K562 (cell line): ENCODE data around the gene MED17. TPM values are rescaled to one million over a fixed set of nuclear protein-coding genes. Genes with fewer than 3 reads are reported as not detected.

Experiments
- ATAC-seq: fragments of 200-7000 bp; cut with Tn5 transposase; 3 replicates; pipeline ENCODE4 v1.9.1; 2020; ENCODE audit warnings: moderate library complexity
- BruUV-seq: library from RNA; stranded (reverse); fragments of 400-500 nt; replicated peaks from 2 replicates; lab custom pipeline; 2021; lab: Mats Ljungman, UMichigan
- CTCF ChIA-PET: fragments of 300-600 bp; formaldehyde crosslinking; extraction: SDS; loops from one replicate; lab custom pipeline; 2021; ENCODE audit warnings: low intra/inter-chr PET ratio; lab: Yijun Ruan, JAX
- POLR2A ChIA-PET: fragments of 300-600, 350-650 bp; sonication (Branson Sonifier 250); formaldehyde crosslinking; extraction: SDS; loops from one replicate; lab custom pipeline; 2021; ENCODE audit warnings: antibody characterized with exemption, inconsistent platforms; lab: Yijun Ruan, JAX
- DNase-seq, 4 experiments: peaks; one replicate each; pipeline versions ENCODE4 v3.0.0 to v3.0.0-alpha.2; 2011 to 2018; ENCODE audit warnings: low spot score in 3 of 4, mixed read lengths in 3 of 4; ENCODE audit errors: extremely low read depth in 1 of 4
- FAIRE-seq: peaks from 2 replicates; lab custom pipeline; 2011; peaks lifted over from hg19 to GRCh38; lab: Jason Lieb, UNC
- H2AFZ ChIP-seq: 2 replicates; pipeline ENCODE4 v1.6.0; 2011; ENCODE audit warnings: low read depth, low read length, control low read depth, inconsistent platforms
- H3K27ac ChIP-seq: fragments of 200-600 bp; 3 replicates; pipeline ENCODE4 v1.8.0; 2011; ENCODE audit warnings: low read depth, mild to moderate bottlenecking, control low read depth, inconsistent platforms, low read length, moderate library complexity, mixed read lengths; ENCODE audit errors: extremely low read depth
- H3K27me3 ChIP-seq, 2 experiments: fragments of 300-600 bp in 1 of 2; 2 replicates in 1 of 2; 3 replicates in 1 of 2; pipeline versions ENCODE4 v1.6.0 to v1.8.0; 2011; ENCODE audit warnings: inconsistent platforms in 2 of 2, low read length in 2 of 2, mild to moderate bottlenecking in 1 of 2, mixed read lengths in 1 of 2, moderate library complexity in 1 of 2; ENCODE audit not compliant: control insufficient read depth in 2 of 2, insufficient read depth in 2 of 2
- H3K36me3 ChIP-seq: fragments of 300-600 bp; 3 replicates; pipeline ENCODE4 v1.8.0; 2011; ENCODE audit warnings: mild to moderate bottlenecking, low read length, inconsistent platforms; ENCODE audit not compliant: control insufficient read depth, insufficient read depth
- H3K4me1 ChIP-seq, 2 experiments: fragments of 200-600 bp in 1 of 2; replicated peaks in 1 of 2; 2 replicates in 1 of 2; 3 replicates in 1 of 2; pipeline versions ENCODE4 v1.5.1 to v1.8.0; 2011; ENCODE audit warnings: inconsistent platforms in 2 of 2, low read length in 2 of 2, mild to moderate bottlenecking in 1 of 2, mixed read lengths in 1 of 2, moderate library complexity in 1 of 2; ENCODE audit not compliant: control insufficient read depth in 2 of 2, insufficient read depth in 2 of 2
- H3K4me2 ChIP-seq: 2 replicates; pipeline ENCODE4 v1.6.1; 2011; ENCODE audit warnings: low read length, control low read depth, inconsistent platforms, mixed read lengths; ENCODE audit not compliant: insufficient read depth
- H3K4me3 ChIP-seq: fragments of 200-600 bp; sonication (generic), shearing (Covaris generic); 2 replicates; pipeline ENCODE4 v1.5.1; 2016; ENCODE audit warnings: control low read depth, inconsistent platforms
- H3K79me2 ChIP-seq: fragments of 200-600 bp; 3 replicates; pipeline ENCODE4 v1.8.0; 2011; ENCODE audit warnings: low read length, inconsistent platforms; ENCODE audit not compliant: control insufficient read depth, insufficient read depth
- H3K9ac ChIP-seq, 2 experiments: 2 replicates each; pipeline versions ENCODE4 v1.6.0 to v1.6.1; 2011; ENCODE audit warnings: low read depth in 2 of 2, low read length in 2 of 2, control low read depth in 1 of 2, inconsistent platforms in 1 of 2, mild to moderate bottlenecking in 1 of 2, mixed read lengths in 1 of 2; ENCODE audit not compliant: insufficient read depth in 1 of 2
- H3K9me1 ChIP-seq: one replicate; pipeline ENCODE4 v1.6.0; 2011; ENCODE audit warnings: inconsistent platforms, mild to moderate bottlenecking, low read length, moderate library complexity; ENCODE audit not compliant: control insufficient read depth, insufficient read depth
- H3K9me3 ChIP-seq: replicated peaks from 2 replicates; pipeline ENCODE4 v1.5.1; 2011; ENCODE audit warnings: low read depth, low read length, inconsistent platforms; ENCODE audit not compliant: control insufficient read depth, insufficient read depth
- H4K20me1 ChIP-seq: replicated peaks from 2 replicates; pipeline ENCODE4 v1.6.1; 2011; ENCODE audit warnings: low read length, inconsistent platforms, mixed read lengths; ENCODE audit not compliant: control insufficient read depth, insufficient read depth
- BACH1 ChIP-seq: fragments of 200-800 bp; sonication (Bioruptor generic); IDR thresholded peaks from 2 replicates; pipeline ENCODE4 v1.6.1; 2016; ENCODE audit warnings: missing genetic modification characterization, missing compliant biosample characterization
- EGR1 ChIP-seq: fragments of 450-650 bp; conservative IDR thresholded peaks from 2 replicates; pipeline ENCODE4 v1.6.1; 2017; ENCODE audit warnings: mild to moderate bottlenecking
- FOSL1 ChIP-seq: fragments of 200-800 bp; sonication (Bioruptor generic); conservative IDR thresholded peaks from 2 replicates; pipeline ENCODE4 v1.6.1; 2016; ENCODE audit warnings: missing genetic modification characterization, missing compliant biosample characterization
- GABPA ChIP-seq: fragments of 200-800 bp; sonication (Bioruptor generic); conservative IDR thresholded peaks from 2 replicates; pipeline ENCODE4 v1.6.1; 2016; ENCODE audit warnings: low read depth, missing genetic modification characterization, missing compliant biosample characterization
- GATA2 ChIP-seq: sonication (generic); formaldehyde crosslinking; IDR thresholded peaks from 2 replicates; pipeline ENCODE4 v1.4.0; 2020; ENCODE audit warnings: mild to moderate bottlenecking, missing genetic modification reagents
- GTF2A2 ChIP-seq: IDR thresholded peaks from 2 replicates; pipeline ENCODE4 v1.6.1; 2016; ENCODE audit warnings: mild to moderate bottlenecking, missing genetic modification characterization, missing compliant biosample characterization
- GTF2F1 ChIP-seq: IDR thresholded peaks from 2 replicates; pipeline ENCODE4 v1.6.1; 2011; ENCODE audit warnings: low read depth, low read length, improper control_type of control experiment
- HNRNPL ChIP-seq: fragments of 200-400 bp; formaldehyde crosslinking; IDR thresholded peaks from 2 replicates; pipeline ENCODE4 v1.6.1; 2017; ENCODE audit warnings: low read depth, mild to moderate bottlenecking, low read length
- MAFG ChIP-seq: fragments of 450-650 bp; conservative IDR thresholded peaks from 2 replicates; pipeline ENCODE4 v1.6.1; 2016; ENCODE audit warnings: missing genetic modification characterization, missing compliant biosample characterization
- MAFK ChIP-seq: IDR thresholded peaks from 2 replicates; pipeline ENCODE4 v1.6.1; 2011; ENCODE audit warnings: low read length, improper control_type of control experiment
- MCM7 ChIP-seq, 2 experiments: fragments of 450-650 bp; IDR thresholded peaks; 2 replicates each; pipeline ENCODE4 v1.6.1; 2016 to 2018
- MEF2D ChIP-seq: conservative IDR thresholded peaks from 2 replicates; pipeline ENCODE4 v1.6.1; 2016; ENCODE audit warnings: low read depth, missing genetic modification characterization, missing compliant biosample characterization
- NFE2 ChIP-seq: IDR thresholded peaks from 2 replicates; pipeline ENCODE4 v1.6.1; 2014; ENCODE audit warnings: antibody characterized with exemption, low read depth
- NRF1 ChIP-seq, 2 experiments: fragments of 450-650 bp; IDR thresholded peaks in 1 of 2; conservative IDR thresholded peaks in 1 of 2; 2 replicates each; pipeline ENCODE4 v1.6.1; 2014; ENCODE audit warnings: mild to moderate bottlenecking in 2 of 2
- TAF9B ChIP-seq: fragments of 450-650 bp; IDR thresholded peaks from 2 replicates; pipeline ENCODE4 v1.6.1; 2018; ENCODE audit warnings: mild to moderate bottlenecking; ENCODE audit not compliant: partially characterized antibody
- TCF3 ChIP-seq: sonication (generic); formaldehyde crosslinking; IDR thresholded peaks from 2 replicates; pipeline ENCODE4 v1.4.0; 2020; ENCODE audit warnings: mild to moderate bottlenecking, missing genetic modification reagents
- TEAD1 ChIP-seq, 2 experiments: fragments of 450-650 bp in 1 of 2; sonication (generic) in 1 of 2; formaldehyde crosslinking; IDR thresholded peaks; 2 replicates each; pipeline versions ENCODE4 v1.4.0 to v1.8.0; 2020 to 2022; ENCODE audit warnings: mild to moderate bottlenecking in 2 of 2, missing genetic modification reagents in 1 of 2
- TFAM ChIP-seq: fragments of 250-450 bp; sonication (Bioruptor Pico); conservative IDR thresholded peaks from 2 replicates; pipeline ENCODE4 v1.5.0; 2021; ENCODE audit warnings: mild to moderate bottlenecking, moderate library complexity
- ZNF316 ChIP-seq: fragments of 450-650 bp; IDR thresholded peaks from 2 replicates; pipeline ENCODE4 v1.6.1; 2016
- ZNF57 ChIP-seq: fragments of 450-650 bp; formaldehyde crosslinking; IDR thresholded peaks from 2 replicates; pipeline ENCODE4 v1.4.0; 2020; ENCODE audit warnings: mild to moderate bottlenecking, moderate library complexity
- WGBS: fragments of 100-300 bp; shearing (Covaris generic); methylation state at CpG from one replicate; pipeline ENCODE4 v1.1.6; 2016; ENCODE audit warnings: low coverage, mixed read lengths; ENCODE audit not compliant: insufficient coverage; ENCODE audit errors: missing lambda C conversion rate; 5-methylcytosine and 5-hydroxymethylcytosine counted together
- in situ Hi-C: fragments of 300-500 bp; cut with MboI; formaldehyde crosslinking; loops from 4 replicates; pipeline ENCODE4 v1.15.0; 2018; ENCODE audit warnings: inconsistent platforms, mixed read lengths
- intact Hi-C: fragments of 100-400 bp; cut with micrococcal nuclease; formaldehyde crosslinking; loops from 2 replicates; pipeline ENCODE4 v1.14.2; 2022
- polyA plus RNA-seq, 8 experiments: library from polyadenylated mRNA; depleted of rRNA in 4 of 8; stranded (reverse) in 5 of 8; unstranded in 3 of 8; fragments of >200 nt; fragmentation: Nextera tagmentation in 2 of 8; fragmentation: Illumina TruSeq in 1 of 8; extraction: Ambion mirVana in 2 of 8; extraction: Trizol in 1 of 8; gene quantifications; 2 replicates each; pipeline versions ENCODE4 v1.2.1 to v1.2.3, GENCODE V29; 2011 to 2014; ENCODE audit warnings: inconsistent platforms in 1 of 8, missing spikeins in 1 of 8
- total RNA-seq, 7 experiments: library from RNA; depleted of rRNA in 6 of 7; stranded (reverse); fragments of >200 nt in 6 of 7; fragmentation: Illumina TruSeq in 2 of 7; extraction: Trizol in 2 of 7; gene quantifications; 2 replicates each; pipeline versions ENCODE4 v1.2.1 to v1.2.3, GENCODE V29; 2011 to 2021; ENCODE audit warnings: low replicate concordance in 1 of 7
- TF ChIP-seq, protein P1 (sequence below): fragments of 250-450 bp; sonication (Bioruptor Pico); IDR thresholded peaks from 2 replicates; pipeline ENCODE4 v1.8.0; 2021; ENCODE audit warnings: borderline replicate concordance, mild to moderate bottlenecking, moderate library complexity; ENCODE audit not compliant: poor library complexity, severe bottlenecking
- TF ChIP-seq, protein P2 (sequence below): fragments of 450-650 bp; conservative IDR thresholded peaks from 2 replicates; pipeline ENCODE4 v1.6.1; 2016; ENCODE audit warnings: missing genetic modification characterization, low read depth, mild to moderate bottlenecking, missing compliant biosample characterization, moderate library complexity
- TF ChIP-seq, protein P3 (sequence below): IDR thresholded peaks from 2 replicates; pipeline ENCODE4 v1.6.1; 2012; ENCODE audit warnings: low read depth, low read length, improper control_type of control experiment, borderline replicate concordance

The MED17 gene
- total and polyA plus RNA-seq, 9 of the 15 experiments (the other 6 are each of a cell fraction or from before 2014, with no cell fraction given), result 6.7 to 34.7 (median 26.8) TPM

DNA sequence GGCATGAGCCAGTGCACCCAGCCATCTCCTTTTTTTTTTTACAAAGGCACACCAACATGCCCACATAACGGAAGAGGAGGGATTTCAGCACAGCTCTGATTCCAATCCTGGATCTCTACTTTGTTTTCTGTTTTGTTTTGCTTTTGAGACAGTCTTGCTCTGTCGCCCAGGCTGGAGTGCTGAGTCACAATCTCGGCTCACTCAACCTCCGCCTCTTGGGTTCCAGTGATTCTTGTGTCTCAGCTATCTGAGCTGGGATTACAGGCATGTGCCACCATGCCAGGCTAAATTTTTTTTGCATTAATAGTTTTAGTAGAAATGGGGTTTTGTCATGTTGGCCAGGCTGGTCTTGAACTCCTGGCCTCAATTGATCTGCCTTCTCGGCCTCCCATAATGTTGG is 38.3 kb downstream of the MED17 start:
- H3K27me3 ChIP-seq, result peaks cover 9 to 10% of the 10 kb centered on the region in 2 experiments; a peak in 2 of 5 replicates
- ChIA-PET CTCF (no interaction called here), POLR2A (interaction anchor here (0.6 kb wide), 1 partner anchor 473 kb away, joined by 4 read pairs; no protein-coding TSS in a partner anchor)
- no peak overlapping the region for H3K4me3 ChIP-seq
- no TSS peak for BruUV-seq
- H3K9me1 ChIP-seq, result no peaks in the 10 kb centered on the region
- WGBS, result 0% methylated on average over 5 of the region's 5 CpGs
- FAIRE-seq (no peak), ATAC-seq (peak; percentile 37; the same call in 1 of the 3 replicates), DNase-seq (no peak)
- H3K79me2 ChIP-seq, result no peaks in the 10 kb centered on the region
- H3K9me3 ChIP-seq, result no peaks in the 10 kb centered on the region
- no peaks in the 10 kb centered on the region for H4K20me1 ChIP-seq
- H3K36me3 ChIP-seq, result no peaks in the 10 kb centered on the region
- no peak overlapping the region for H3K9ac ChIP-seq
- intact Hi-C loops, result no loop called here
- H2AFZ ChIP-seq, result no peak overlapping the region
- peaks cover 0 to 2% of the 10 kb centered on the region in 2 experiments; a peak in 1 of 5 replicates for H3K4me1 ChIP-seq
- H3K27ac ChIP-seq, result no peak overlapping the region
- in situ Hi-C loops, result no loop called here
- H3K4me2 ChIP-seq, result no peak overlapping the region
- TF ChIP-seq ZNF316 (peak; percentile 71), NFE2 (peak; percentile 69), GTF2F1 (no peak), NRF1 (conservative IDR thresholded peaks at IDR 0.05 in 1 of 2, IDR thresholded peaks at IDR 0.05 in 1 of 2) (no peak), TCF3 (CRISPR knock-in tag) (no peak), GABPA (tag) (no peak), HNRNPL (no peak), MAFG (tag) (peak; percentile 63), GTF2A2 (tag) (no peak), MCM7 (IDR thresholded peaks at IDR 0.05) (no peak), TFAM (CRISPR knock-in tag) (no peak), BACH1 (0 out of 2 replicates have a peak, but pooled peaks have one; percentile 27), MEF2D (tag) (no peak; the same call in 1 of the 2 replicates), TAF9B (no peak), TEAD1 (CRISPR knock-in tag; IDR thresholded peaks at IDR 0.05) (no peak), ZNF57 (CRISPR knock-in tag) (no peak), GATA2 (CRISPR knock-in tag) (no peak), FOSL1 (tag) (no peak), MAFK (peak; percentile 49; the same call in 1 of the 2 replicates), EGR1 (no peak)
- TF ChIP-seq, protein P1, sequence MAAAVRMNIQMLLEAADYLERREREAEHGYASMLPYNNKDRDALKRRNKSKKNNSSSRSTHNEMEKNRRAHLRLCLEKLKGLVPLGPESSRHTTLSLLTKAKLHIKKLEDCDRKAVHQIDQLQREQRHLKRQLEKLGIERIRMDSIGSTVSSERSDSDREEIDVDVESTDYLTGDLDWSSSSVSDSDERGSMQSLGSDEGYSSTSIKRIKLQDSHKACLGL (CRISPR knock-in tag), result no peak
- TF ChIP-seq, protein P2, sequence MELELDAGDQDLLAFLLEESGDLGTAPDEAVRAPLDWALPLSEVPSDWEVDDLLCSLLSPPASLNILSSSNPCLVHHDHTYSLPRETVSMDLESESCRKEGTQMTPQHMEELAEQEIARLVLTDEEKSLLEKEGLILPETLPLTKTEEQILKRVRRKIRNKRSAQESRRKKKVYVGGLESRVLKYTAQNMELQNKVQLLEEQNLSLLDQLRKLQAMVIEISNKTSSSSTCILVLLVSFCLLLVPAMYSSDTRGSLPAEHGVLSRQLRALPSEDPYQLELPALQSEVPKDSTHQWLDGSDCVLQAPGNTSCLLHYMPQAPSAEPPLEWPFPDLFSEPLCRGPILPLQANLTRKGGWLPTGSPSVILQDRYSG (tag), result no peak
- TF ChIP-seq, protein P3, sequence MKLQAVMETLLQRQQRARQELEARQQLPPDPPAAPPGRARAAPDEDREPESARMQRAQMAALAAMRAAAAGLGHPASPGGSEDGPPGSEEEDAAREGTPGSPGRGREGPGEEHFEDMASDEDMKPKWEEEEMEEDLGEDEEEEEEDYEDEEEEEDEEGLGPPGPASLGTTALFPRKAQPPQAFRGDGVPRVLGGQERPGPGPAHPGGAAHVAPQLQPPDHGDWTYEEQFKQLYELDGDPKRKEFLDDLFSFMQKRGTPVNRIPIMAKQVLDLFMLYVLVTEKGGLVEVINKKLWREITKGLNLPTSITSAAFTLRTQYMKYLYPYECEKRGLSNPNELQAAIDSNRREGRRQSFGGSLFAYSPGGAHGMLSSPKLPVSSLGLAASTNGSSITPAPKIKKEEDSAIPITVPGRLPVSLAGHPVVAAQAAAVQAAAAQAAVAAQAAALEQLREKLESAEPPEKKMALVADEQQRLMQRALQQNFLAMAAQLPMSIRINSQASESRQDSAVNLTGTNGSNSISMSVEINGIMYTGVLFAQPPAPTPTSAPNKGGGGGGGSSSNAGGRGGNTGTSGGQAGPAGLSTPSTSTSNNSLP, result no peak
